PFSK-1 (cell line): ENCODE data around the gene HPCAL1.

Source experiments
- FOXP2 ChIP-seq: optimal IDR thresholded peaks from 2 replicates; pipeline ENCODE3; 2011; ENCODE audit warnings: borderline replicate concordance, control low read depth, inconsistent platforms; ENCODE audit not compliant: insufficient read depth; ENCODE audit errors: extremely low read length, extremely low read depth
- POLR2AphosphoS5 ChIP-seq: IDR thresholded peaks from 2 replicates; pipeline ENCODE4 v1.6.1; 2012; ENCODE audit warnings: low read depth, mild to moderate bottlenecking, control low read depth, low read length, moderate library complexity
- REST ChIP-seq, 2 experiments: IDR thresholded peaks; 2 replicates each; pipeline versions ENCODE4 v1.6.1 to v1.8.0; 2011 to 2012; ENCODE audit warnings: low read depth in 2 of 2, low read length in 2 of 2, control low read depth in 1 of 2, inconsistent platforms in 1 of 2, mild to moderate bottlenecking in 1 of 2, moderate library complexity in 1 of 2; ENCODE audit not compliant: insufficient read depth in 1 of 2
- SIN3A ChIP-seq: IDR thresholded peaks from 2 replicates; pipeline ENCODE4 v1.6.1; 2012; ENCODE audit warnings: mild to moderate bottlenecking, low read length, moderate library complexity, borderline replicate concordance; ENCODE audit not compliant: insufficient read depth
- TAF1 ChIP-seq: IDR thresholded peaks from 2 replicates; pipeline ENCODE4 v1.6.1; 2012; ENCODE audit warnings: low read length, control low read depth, borderline replicate concordance; ENCODE audit not compliant: insufficient read depth

DNA sequence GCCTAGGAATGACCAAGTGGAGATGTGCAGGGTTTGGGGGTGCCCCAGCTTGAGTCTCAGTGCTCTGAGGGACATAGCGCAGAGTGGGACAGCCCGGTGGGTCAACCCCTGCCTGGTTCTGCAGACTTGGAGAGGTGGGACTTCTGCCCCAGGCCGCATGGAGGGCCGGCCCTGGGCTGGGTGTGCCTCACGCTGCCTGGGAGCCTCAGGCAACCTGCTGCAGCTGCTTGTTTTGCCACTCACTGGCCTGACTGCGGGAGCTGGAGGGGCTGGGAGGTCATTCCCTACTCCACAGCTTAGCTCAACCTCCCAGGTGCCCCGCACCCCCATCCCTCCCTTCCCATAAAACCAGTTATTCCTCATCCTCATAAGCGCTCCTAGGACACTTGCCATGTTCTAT lies 112.3 kb downstream of the HPCAL1 start:
- no peak for TF ChIP-seq REST (IDR thresholded peaks at IDR 0.05; ENCODE audit: insufficient read depth in 1 of 2, low read depth in 2 of 2, low read length in 2 of 2)
- TF ChIP-seq TAF1, result no peak
- TF ChIP-seq SIN3A, result no peak
- no peak for TF ChIP-seq POLR2AphosphoS5
- no peak for TF ChIP-seq FOXP2
